Fibroblast of lung (primary cell): ENCODE measurements around the gene GUCY2D. TPM values are rescaled to one million over a fixed set of nuclear protein-coding genes. Genes with fewer than 3 reads are reported as not detected.

ENCODE experiments used
- DNase-seq, 2 donors: peaks; one replicate each; pipeline versions ENCODE4 v3.0.0 to v3.0.0-alpha.2; 2010; ENCODE audit warnings: low read depth in 2 of 2
- H2AFZ ChIP-seq: 2 replicates; pipeline ENCODE4 v1.5.1; 2012; ENCODE audit warnings: low read length, control low read depth, inconsistent platforms
- H3K27ac ChIP-seq: 2 replicates; pipeline ENCODE4 v1.5.1; 2011; ENCODE audit warnings: low read length, control low read depth; ENCODE audit not compliant: insufficient read depth
- H3K27me3 ChIP-seq: 2 replicates; pipeline ENCODE4 v1.5.1; 2011; ENCODE audit warnings: mild to moderate bottlenecking, low read length; ENCODE audit not compliant: control insufficient read depth, insufficient read depth
- H3K36me3 ChIP-seq: 2 replicates; pipeline ENCODE4 v1.5.1; 2011; ENCODE audit warnings: low read length; ENCODE audit not compliant: control insufficient read depth, insufficient read depth
- H3K4me1 ChIP-seq: 2 replicates; pipeline ENCODE4 v1.5.1; 2011; ENCODE audit warnings: low read length; ENCODE audit not compliant: control insufficient read depth, insufficient read depth; ENCODE audit errors: extremely low read depth
- H3K4me2 ChIP-seq: 2 replicates; pipeline ENCODE4 v1.5.1; 2011; ENCODE audit warnings: low read length, control low read depth; ENCODE audit not compliant: insufficient read depth; ENCODE audit errors: extremely low read depth
- H3K4me3 ChIP-seq, 4 experiments: fragments of 200-600 bp in 1 of 4; sonication (generic) in 1 of 4; replicated peaks in 1 of 4; 2 replicates each; pipeline ENCODE4 v1.5.1; 2011 to 2016; ENCODE audit warnings: low read length in 4 of 4, low read depth in 3 of 4, mild to moderate bottlenecking in 3 of 4, control low read depth in 2 of 4, inconsistent platforms in 1 of 4, mixed read lengths in 1 of 4; ENCODE audit not compliant: insufficient read depth in 1 of 4; ENCODE audit errors: control extremely low read depth in 1 of 4
- H3K79me2 ChIP-seq: 2 replicates; pipeline ENCODE4 v1.5.1; 2012; ENCODE audit warnings: mild to moderate bottlenecking, low read length, inconsistent platforms; ENCODE audit not compliant: control insufficient read depth, insufficient read depth
- H3K9ac ChIP-seq: 2 replicates; pipeline ENCODE4 v1.5.1; 2011; ENCODE audit warnings: mild to moderate bottlenecking, low read length, control low read depth; ENCODE audit not compliant: insufficient read depth
- H3K9me3 ChIP-seq: 2 replicates; pipeline ENCODE4 v1.5.1; 2012; ENCODE audit warnings: low read depth, low read length; ENCODE audit not compliant: control insufficient read depth, insufficient read depth
- H4K20me1 ChIP-seq: 2 replicates; pipeline ENCODE4 v1.5.1; 2011; ENCODE audit warnings: low read length; ENCODE audit not compliant: control insufficient read depth, insufficient read depth; ENCODE audit errors: extremely low read depth
- CTCF ChIP-seq, 2 donors: IDR thresholded peaks in 1 of 2; conservative IDR thresholded peaks in 1 of 2; 1 replicate in 1 of 2; 2 replicates in 1 of 2; pipeline ENCODE4 v1.5.1; 2011 to 2012; ENCODE audit warnings: low read length in 2 of 2, control low read depth in 1 of 2, inconsistent platforms in 1 of 2, low read depth in 1 of 2, mild to moderate bottlenecking in 1 of 2
- EZH2 ChIP-seq: IDR thresholded peaks from 2 replicates; pipeline ENCODE4 v1.5.1; 2012; ENCODE audit warnings: low read length, control low read depth, mild to moderate bottlenecking; ENCODE audit errors: missing control alignments
- polyA plus RNA-seq, 2 donors: library from polyadenylated mRNA; depleted of rRNA in 1 of 2; stranded (reverse) in 1 of 2; unstranded in 1 of 2; fragments of >200 nt; gene quantifications; 2 replicates each; pipeline ENCODE4 v1.2.1, GENCODE V29; 2011 to 2012; ENCODE audit warnings: missing spikeins in 1 of 2
- total RNA-seq: library from RNA; depleted of rRNA; stranded (reverse); fragments of >200 nt; gene quantifications from 2 replicates; pipeline ENCODE4 v1.2.1, GENCODE V29; 2014

Gene GUCY2D
- total and polyA plus RNA-seq, 2 donors (not counting 1 experiment from before 2014, with no cell fraction given), result not detected

GRCh38 chr17:8039611-8040168, 37.3 kb downstream of the GUCY2D start:
- Histone ChIP-seq H3K27me3 (peaks cover 3% of the 10 kb centered on the region), H3K79me2 (no peaks in the 10 kb centered on the region), H3K27ac (no peak overlapping the region), H2AFZ (no peak overlapping the region), H4K20me1 (no peaks in the 10 kb centered on the region), H3K4me1 (no peaks in the 10 kb centered on the region), H3K36me3 (no peaks in the 10 kb centered on the region), H3K9me3 (no peaks in the 10 kb centered on the region), H3K4me2 (no peak overlapping the region), H3K4me3 (no peak overlapping the region), H3K9ac (no peak overlapping the region)
- TF ChIP-seq CTCF (conservative IDR thresholded peaks at IDR 0.05 in 1 of 2, IDR thresholded peaks at IDR 0.05 in 1 of 2; ENCODE audit: low read depth in 1 of 2, low read length in 2 of 2) (no peak), EZH2 (no peak)
- no peak for DNase-seq

- H3K9ac ChIP-seq, result no peak overlapping the region
- no peak overlapping the region for H3K27ac ChIP-seq
- no peak overlapping the region for H3K4me2 ChIP-seq
- peak; percentile 60 to 65 for TF ChIP-seq CTCF (conservative IDR thresholded peaks at IDR 0.05 in 1 of 2, IDR thresholded peaks at IDR 0.05 in 1 of 2; ENCODE audit: low read depth in 1 of 2, low read length in 2 of 2)
- TF ChIP-seq EZH2, result no peak
- no peaks in the 10 kb centered on the region for H4K20me1 ChIP-seq
- no peak overlapping the region for H2AFZ ChIP-seq
- no peaks in the 10 kb centered on the region for H3K9me3 ChIP-seq
- no peaks in the 10 kb centered on the region for H3K79me2 ChIP-seq
- H3K27me3 ChIP-seq, result peaks cover 3% of the 10 kb centered on the region
- no peaks in the 10 kb centered on the region for H3K36me3 ChIP-seq
- H3K4me3 ChIP-seq, result no peak overlapping the region
- H3K4me1 ChIP-seq, result no peaks in the 10 kb centered on the region
- DNase-seq, result peak; percentile 53 to 88
Observed at GRCh38 chr17:8041249-8041928, 39.0 kb downstream of the GUCY2D start.

GRCh38 chr17:8041979-8042378, 39.6 kb downstream of the GUCY2D start:
- Histone ChIP-seq H3K9me3 (no peaks in the 10 kb centered on the region), H3K4me3 (no peak overlapping the region), H3K4me1 (no peaks in the 10 kb centered on the region), H3K36me3 (no peaks in the 10 kb centered on the region), H4K20me1 (no peaks in the 10 kb centered on the region), H2AFZ (no peak overlapping the region), H3K9ac (no peak overlapping the region), H3K27ac (no peak overlapping the region), H3K4me2 (no peak overlapping the region), H3K79me2 (no peaks in the 10 kb centered on the region), H3K27me3 (peaks cover 5% of the 10 kb centered on the region)
- DNase-seq, result no peak
- no peak for TF ChIP-seq EZH2
- TF ChIP-seq CTCF (conservative IDR thresholded peaks at IDR 0.05 in 1 of 2, IDR thresholded peaks at IDR 0.05 in 1 of 2; ENCODE audit: low read depth in 1 of 2, low read length in 2 of 2), result no peak
